ENCODE measurements around the gene TNF. TPM values are rescaled to one million over a fixed set of nuclear protein-coding genes. Genes with fewer than 3 reads are reported as not detected.
A peak's percentile ranks its signal among the peaks of the same experiment; 100 is the strongest.

Gene TNF
- total RNA-seq, 1 donor from 2014 or later: not detected

DNA sequence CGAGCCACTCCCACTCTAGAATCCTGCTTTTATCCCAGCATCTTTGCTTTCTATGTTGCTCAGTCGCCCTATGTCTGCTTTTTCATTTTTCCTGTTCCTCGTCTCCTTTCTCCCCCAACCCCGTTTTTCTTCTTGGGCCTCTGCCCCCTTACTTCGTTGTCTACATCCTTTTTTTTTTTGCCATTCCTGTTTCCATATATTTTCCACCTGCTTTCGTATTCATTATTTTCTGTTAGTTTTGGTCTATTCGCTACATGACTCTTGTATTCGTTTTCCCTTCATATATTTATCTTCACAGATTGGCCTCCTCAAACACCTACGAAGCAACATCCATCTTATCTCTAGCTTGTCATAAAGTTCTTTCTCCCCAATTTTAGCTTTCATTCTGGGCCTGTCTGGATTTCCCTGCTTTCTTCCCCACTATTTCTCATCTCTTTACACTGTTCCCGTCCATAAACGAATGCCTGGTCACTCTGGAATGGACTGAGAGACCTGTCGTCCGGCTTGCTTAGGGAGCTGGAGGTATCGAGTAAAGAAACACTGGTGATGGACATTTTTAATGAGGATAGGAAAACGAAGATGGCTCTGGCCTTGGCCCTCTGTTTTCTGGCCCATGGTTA, 46.1 kb downstream of the TNF start:
- DNase-seq (ENCODE audit: extremely low spot score in 2 of 2): no peak
- no peaks in the 10 kb centered on the region for H3K9me3 ChIP-seq
- peaks cover 0 to 33% of the 10 kb centered on the region in 2 donors for H3K36me3 ChIP-seq
- H3K4me1 ChIP-seq: peaks cover 18% of the 10 kb centered on the region
- H3K27me3 ChIP-seq: no peaks in the 10 kb centered on the region
- H3K27ac ChIP-seq: peak overlapping the region; percentile 95
- no peak for TF ChIP-seq POLR2A (IDR thresholded peaks at IDR 0.05)
- TF ChIP-seq, protein P1, sequence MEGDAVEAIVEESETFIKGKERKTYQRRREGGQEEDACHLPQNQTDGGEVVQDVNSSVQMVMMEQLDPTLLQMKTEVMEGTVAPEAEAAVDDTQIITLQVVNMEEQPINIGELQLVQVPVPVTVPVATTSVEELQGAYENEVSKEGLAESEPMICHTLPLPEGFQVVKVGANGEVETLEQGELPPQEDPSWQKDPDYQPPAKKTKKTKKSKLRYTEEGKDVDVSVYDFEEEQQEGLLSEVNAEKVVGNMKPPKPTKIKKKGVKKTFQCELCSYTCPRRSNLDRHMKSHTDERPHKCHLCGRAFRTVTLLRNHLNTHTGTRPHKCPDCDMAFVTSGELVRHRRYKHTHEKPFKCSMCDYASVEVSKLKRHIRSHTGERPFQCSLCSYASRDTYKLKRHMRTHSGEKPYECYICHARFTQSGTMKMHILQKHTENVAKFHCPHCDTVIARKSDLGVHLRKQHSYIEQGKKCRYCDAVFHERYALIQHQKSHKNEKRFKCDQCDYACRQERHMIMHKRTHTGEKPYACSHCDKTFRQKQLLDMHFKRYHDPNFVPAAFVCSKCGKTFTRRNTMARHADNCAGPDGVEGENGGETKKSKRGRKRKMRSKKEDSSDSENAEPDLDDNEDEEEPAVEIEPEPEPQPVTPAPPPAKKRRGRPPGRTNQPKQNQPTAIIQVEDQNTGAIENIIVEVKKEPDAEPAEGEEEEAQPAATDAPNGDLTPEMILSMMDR (IDR thresholded peaks at IDR 0.05): no peak
- TF ChIP-seq POLR2AphosphoS5 (IDR thresholded peaks at IDR 0.05; ENCODE audit: insufficient read depth in 1 of 2, low read depth in 1 of 2): no peak
- intact Hi-C loops (cut with DNase I): no loop called here
- H3K4me3 ChIP-seq: peak overlapping the region; percentile 55 to 59

DNA sequence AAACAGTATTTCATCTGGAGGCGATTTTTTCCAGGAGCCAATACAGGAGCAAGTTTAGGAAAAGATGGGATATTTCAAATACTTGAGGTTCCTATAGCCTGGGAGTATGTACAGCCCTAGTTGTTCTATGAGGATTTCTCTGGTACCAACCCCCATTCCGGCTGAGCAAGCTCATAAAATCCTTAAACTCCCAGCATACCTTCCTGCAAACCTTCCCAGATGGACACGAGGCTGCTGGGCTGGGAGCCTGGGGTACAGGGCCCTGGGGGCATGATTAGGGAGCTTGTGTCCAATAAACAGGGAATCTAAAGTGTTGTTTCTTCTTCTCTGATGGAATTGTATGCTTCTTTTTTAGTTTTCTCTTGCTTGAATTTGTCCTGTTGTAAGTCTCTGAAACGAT, 46.6 kb downstream of the TNF start:
- Histone ChIP-seq H3K4me3 (peak overlapping the region; percentile 55 to 59), H3K27me3 (no peaks in the 10 kb centered on the region), H3K27ac (peak overlapping the region; percentile 95), H3K9me3 (no peaks in the 10 kb centered on the region), H3K4me1 (peaks cover 18% of the 10 kb centered on the region), H3K36me3 (peaks cover 0 to 38% of the 10 kb centered on the region in 2 donors)
- DNase-seq (ENCODE audit: extremely low spot score in 2 of 2): no peak
- peak in 1 of 2 donors; percentile 43 for TF ChIP-seq POLR2AphosphoS5 (IDR thresholded peaks at IDR 0.05; ENCODE audit: insufficient read depth in 1 of 2, low read depth in 1 of 2)
- no peak for TF ChIP-seq POLR2A (IDR thresholded peaks at IDR 0.05)
- intact Hi-C loops (cut with DNase I): no loop called here

DNA sequence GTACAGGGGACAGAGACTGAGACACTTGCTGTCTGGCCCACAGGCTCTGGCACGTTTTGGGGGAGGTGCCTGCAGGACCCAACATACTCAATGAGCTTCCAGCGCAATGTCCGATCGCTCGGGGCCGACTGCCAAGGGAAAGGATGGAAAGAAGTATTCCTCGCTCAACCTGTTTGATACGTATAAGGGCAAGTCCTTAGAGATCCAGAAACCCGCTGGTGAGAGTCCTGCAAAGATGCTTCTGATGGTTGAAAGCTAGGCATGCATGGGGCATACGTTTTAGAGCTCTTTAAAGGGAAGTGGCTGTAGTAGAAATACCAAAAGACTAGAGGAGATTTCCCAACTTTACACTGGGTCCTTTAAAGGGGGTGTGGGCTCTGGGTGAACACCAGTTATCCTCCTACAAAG, 47.3 kb downstream of the TNF start:
- Histone ChIP-seq H3K9me3 (no peaks in the 10 kb centered on the region), H3K36me3 (peaks cover 0 to 45% of the 10 kb centered on the region in 2 donors), H3K27ac (peak overlapping the region; percentile 95), H3K4me1 (peaks cover 18% of the 10 kb centered on the region), H3K27me3 (no peaks in the 10 kb centered on the region), H3K4me3 (peak overlapping the region in 1 of 2 donors; percentile 59)
- intact Hi-C loops (cut with DNase I): no loop called here
- peak in 1 of 2 donors; percentile 90 for DNase-seq (ENCODE audit: extremely low spot score in 2 of 2)
- no peak for TF ChIP-seq POLR2AphosphoS5 (IDR thresholded peaks at IDR 0.05; ENCODE audit: insufficient read depth in 1 of 2, low read depth in 1 of 2)
- TF ChIP-seq, protein P1 (IDR thresholded peaks at IDR 0.05): no peak

DNA sequence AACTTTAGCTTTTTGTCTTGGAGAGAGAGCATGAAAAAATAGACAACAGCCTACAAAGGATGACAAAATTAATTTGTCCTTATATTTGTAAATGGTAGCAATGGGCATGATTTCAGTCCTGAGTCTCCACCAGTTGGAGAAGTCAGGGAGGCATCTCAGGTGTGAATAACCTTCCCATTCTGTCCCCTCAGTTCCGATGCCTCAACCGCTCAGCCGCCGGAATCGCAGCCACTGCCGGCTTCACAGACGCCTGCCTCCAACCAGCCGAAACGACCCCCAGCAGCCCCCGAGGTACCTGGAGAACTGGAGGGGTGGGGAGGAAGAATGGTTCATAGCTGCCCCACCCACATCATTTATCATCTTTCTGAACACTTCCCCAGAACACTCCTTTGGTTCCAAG, 48.7 kb downstream of the TNF start:
- H3K27me3 ChIP-seq: no peaks in the 10 kb centered on the region
- H3K9me3 ChIP-seq: no peaks in the 10 kb centered on the region
- TF ChIP-seq POLR2AphosphoS5 (IDR thresholded peaks at IDR 0.05; ENCODE audit: insufficient read depth in 1 of 2, low read depth in 1 of 2) (no peak), POLR2A (IDR thresholded peaks at IDR 0.05) (no peak)
- TF ChIP-seq, protein P1 (IDR thresholded peaks at IDR 0.05): no peak
- no peak for DNase-seq (ENCODE audit: extremely low spot score in 2 of 2)
- intact Hi-C loops (cut with DNase I): no loop called here
- peaks cover 0 to 59% of the 10 kb centered on the region in 2 donors for H3K36me3 ChIP-seq
- no peak overlapping the region for H3K27ac ChIP-seq
- no peak overlapping the region for H3K4me3 ChIP-seq
- peaks cover 18% of the 10 kb centered on the region for H3K4me1 ChIP-seq

DNA sequence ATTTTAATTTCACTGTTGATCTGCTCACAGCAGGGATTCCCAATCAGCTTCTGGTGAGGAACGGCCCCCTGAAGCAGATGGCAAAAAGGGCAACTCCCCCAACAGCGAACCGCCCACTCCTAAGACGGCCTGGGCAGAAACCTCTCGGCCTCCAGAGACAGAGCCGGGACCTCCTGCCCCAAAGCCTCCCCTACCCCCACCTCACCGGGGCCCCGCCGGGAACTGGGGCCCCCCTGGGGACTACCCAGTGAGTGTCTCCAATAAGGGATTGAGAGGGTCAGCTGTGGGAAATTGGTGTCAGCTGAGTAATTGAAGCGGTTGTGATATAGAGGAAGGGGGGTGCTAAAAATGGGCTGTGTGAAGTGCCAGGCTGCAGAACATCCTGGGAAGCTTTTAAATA, 51.6 kb downstream of the TNF start:
- Histone ChIP-seq H3K9me3 (no peaks in the 10 kb centered on the region), H3K27me3 (no peaks in the 10 kb centered on the region), H3K4me3 (no peak overlapping the region), H3K27ac (no peak overlapping the region), H3K36me3 (peaks cover 0 to 85% of the 10 kb centered on the region in 2 donors), H3K4me1 (peaks cover 11% of the 10 kb centered on the region)
- DNase-seq (ENCODE audit: extremely low spot score in 2 of 2): no peak
- intact Hi-C loops (cut with DNase I): no loop called here
- TF ChIP-seq, protein P1 (IDR thresholded peaks at IDR 0.05): no peak
- no peak for TF ChIP-seq POLR2A (IDR thresholded peaks at IDR 0.05)
- TF ChIP-seq POLR2AphosphoS5 (IDR thresholded peaks at IDR 0.05; ENCODE audit: insufficient read depth in 1 of 2, low read depth in 1 of 2): no peak
